NCI-H1092 treated with DMSO at 0.1 percent for 48 hours (cell line): Measurements from ENCODE around the gene OR2A14.
"Not testable (repeated sequence)": the region's sequence is repeated elsewhere in the genome, so short reads cannot be mapped to it uniquely, and the experiment has no call there.

Source experiments
- DNase-seq: peaks from one replicate; lab custom pipeline; 2025; lab: John Stamatoyannopoulos, UW

The OR2A14 gene

GRCh38 chr7:144122876-144123275, at the start of gene OR2A14:
TSS of gene OR2A14 (plus strand) at chr7:144123176. CDS start at chr7:144129113, 5,937 bp downstream.
- no peak for DNase-seq

DNA sequence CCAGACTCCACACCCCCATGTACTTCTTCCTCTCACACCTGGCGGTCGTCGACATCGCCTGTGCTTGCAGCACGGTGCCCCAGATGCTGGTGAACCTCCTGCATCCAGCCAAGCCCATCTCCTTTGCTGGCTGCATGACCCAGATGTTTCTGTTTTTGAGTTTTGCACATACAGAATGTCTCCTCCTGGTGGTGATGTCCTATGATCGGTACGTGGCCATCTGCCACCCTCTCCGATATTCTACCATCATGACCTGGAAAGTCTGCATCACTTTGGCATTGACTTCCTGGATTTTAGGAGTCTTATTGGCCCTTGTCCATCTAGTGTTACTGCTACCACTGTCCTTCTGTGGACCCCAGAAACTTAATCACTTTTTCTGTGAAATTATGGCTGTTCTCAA, 48.6 kb upstream of the OR2A14 start:
- DNase-seq = no peak

GRCh38 chr7:144085978-144086377, 37.0 kb upstream of the OR2A14 start, which contains the start of gene OR2A12:
TSS of gene OR2A12 (plus strand) at chr7:144086278. CDS start at chr7:144095108, 8,830 bp downstream.
- DNase-seq = no peak

GRCh38 chr7:144086730-144087129, 36.2 kb upstream of the OR2A14 start:
- DNase-seq = no peak

DNA sequence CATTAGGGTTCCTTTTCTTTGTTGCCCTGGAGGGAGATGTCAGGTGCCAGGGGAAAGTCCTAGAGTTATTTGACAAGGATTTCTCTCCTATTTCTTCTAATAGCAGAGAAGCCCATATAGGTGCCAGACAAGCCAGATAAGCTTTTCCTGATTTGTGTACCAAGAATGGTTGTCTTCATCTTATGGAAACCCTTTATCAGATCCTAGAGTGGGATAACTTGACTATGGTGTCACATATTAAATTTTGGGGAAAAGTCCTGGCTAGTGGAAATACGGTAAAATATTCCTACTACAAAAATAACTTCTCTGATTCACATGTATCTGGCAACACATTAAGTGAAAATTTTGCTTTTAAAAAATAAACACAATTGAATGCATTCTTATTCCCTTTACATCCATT, 35.7 kb upstream of the OR2A14 start:
- DNase-seq = no peak

- DNase-seq = no peak
These were observed 32.3 kb upstream of the OR2A14 start for GRCh38 chr7:144090667-144091066.

DNA sequence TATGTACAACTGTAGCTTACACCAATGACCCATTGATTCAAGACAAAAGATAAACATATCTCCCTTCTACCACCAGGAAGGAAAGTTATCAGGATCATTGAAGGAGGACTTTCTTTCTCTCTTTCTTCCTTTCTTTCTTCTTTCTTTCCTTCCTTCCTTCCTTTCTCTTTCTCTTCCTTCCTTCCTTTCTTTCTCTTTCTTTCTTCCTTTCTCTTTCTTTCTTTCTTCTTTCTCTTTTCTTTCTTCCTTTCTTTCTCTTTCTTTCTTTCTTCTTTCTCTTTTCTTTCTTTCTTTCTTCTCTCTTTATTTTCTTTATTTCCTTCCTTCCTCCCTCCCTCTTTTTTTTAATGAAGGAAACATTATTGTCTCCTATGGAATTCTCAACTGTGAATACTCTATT, 24.2 kb upstream of the OR2A14 start:
- DNase-seq = no peak

- no peak for DNase-seq
These were observed 22.4 kb upstream of the OR2A14 start for GRCh38 chr7:144100607-144101006.

GRCh38 chr7:144102041-144102440, 20.9 kb upstream of the OR2A14 start:
- DNase-seq = no peak

- DNase-seq = no peak
These were observed 17.8 kb upstream of the OR2A14 start for GRCh38 chr7:144105211-144105610.

DNA sequence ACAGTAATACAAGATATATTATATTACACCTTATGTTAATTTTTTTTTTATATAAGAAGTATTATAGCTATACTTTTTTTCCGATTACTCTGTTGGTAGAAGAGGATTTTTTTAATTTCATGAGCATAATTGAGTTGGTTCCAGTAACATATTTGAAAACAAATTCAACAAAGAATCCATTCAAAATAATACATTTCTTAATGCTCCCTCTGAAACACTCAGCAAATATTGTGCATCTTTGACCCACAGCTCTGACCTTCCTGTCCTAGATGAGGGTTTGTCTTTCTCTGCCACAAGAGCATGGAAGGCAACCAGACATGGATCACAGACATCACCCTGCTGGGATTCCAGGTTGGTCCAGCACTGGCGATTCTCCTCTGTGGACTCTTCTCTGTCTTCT, 13.7 kb upstream of the OR2A14 start, which contains the start of gene OR2A2:
Gene OR2A2, plus strand, starts transcription at position 301 of the 400 bp plus-strand sequence. Its CDS starts 0 bp downstream, at position 301.
- DNase-seq = no peak

- DNase-seq = no peak
These were observed 12.7 kb upstream of the OR2A14 start for GRCh38 chr7:144110272-144110671.

DNA sequence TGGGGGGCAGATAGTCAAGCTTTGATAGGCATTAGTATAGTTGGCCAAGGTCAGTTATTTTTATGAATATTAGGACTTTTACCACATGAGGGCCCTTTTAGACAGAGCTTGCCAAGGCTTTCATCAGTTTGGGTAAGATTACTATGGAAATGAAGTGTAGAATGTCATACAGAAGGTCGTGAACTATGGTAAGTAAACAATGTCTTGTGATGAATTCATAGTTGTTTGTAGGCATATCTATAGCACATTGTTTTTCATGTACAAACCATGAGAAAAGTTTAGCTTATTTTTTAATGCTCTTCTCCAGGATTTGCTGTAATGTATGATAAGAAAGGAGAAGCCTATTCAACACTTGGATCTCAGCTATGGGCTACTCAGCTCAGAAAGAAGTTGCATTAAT, 9.3 kb upstream of the OR2A14 start:
- DNase-seq = no peak

DNA sequence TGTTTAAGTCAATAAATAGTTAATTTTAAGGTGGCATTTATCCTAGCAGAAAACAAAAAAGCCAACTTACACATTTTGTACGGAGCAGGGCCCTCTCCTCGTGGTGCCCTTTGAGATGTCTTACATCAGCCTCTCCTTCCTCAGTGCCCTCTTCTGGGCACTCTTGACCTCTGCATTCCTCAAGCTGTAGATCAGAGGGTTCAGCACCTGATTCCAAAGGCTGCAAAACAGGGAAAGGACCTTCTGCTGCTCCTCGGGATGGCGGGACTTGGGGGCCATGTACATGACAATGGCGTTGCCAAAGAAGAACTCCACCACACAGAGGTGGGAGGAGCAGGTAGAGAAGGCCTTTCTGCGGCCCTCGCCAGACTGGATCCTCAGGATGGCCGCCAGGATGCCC, 4.6 kb upstream of the OR2A14 start:
- no peak for DNase-seq

DNA sequence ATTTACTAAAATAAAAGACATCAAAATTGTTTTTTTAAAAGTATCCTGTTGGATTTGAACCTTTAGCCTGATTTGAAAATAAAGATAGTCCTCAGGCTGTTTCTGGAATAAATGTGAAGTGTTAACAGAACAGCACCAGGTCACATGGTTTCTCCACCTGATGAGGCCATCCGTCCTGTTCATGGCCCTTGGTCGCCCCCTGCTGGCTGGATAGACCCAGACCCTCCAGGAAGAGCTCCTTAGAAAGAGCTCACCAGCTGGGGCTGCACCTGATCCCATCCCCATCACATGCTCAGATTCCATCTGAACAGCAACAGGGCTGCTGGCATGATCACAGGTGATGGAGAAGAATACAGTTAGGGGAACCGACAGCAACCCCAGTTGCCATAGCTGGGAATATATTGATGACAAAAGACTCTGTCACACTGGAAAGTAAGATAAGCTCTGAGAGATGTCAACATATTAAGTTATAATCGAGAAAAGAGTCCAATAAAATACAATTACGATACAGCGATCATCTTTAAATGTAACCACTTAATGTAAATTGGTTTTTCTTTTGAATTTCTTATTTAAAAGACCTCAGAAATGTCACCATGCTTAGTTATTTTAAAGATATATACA, 4.8 kb downstream of the OR2A14 start:
- peak; percentile 83 for DNase-seq

DNA sequence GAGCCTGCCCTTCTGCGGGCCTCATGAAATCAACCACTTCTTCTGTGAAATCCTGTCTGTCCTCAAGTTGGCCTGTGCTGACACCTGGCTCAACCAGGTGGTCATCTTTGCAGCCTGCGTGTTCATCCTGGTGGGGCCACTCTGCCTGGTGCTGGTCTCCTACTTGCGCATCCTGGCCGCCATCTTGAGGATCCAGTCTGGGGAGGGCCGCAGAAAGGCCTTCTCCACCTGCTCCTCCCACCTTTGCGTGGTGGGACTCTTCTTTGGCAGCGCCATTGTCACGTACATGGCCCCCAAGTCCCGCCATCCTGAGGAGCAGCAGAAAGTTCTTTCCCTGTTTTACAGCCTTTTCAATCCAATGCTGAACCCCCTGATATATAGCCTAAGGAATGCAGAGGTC, 6.6 kb downstream of the OR2A14 start:
- DNase-seq = not testable (repeated sequence)

GRCh38 chr7:144130730-144131129, 7.8 kb downstream of the OR2A14 start:
- no peak for DNase-seq

DNA sequence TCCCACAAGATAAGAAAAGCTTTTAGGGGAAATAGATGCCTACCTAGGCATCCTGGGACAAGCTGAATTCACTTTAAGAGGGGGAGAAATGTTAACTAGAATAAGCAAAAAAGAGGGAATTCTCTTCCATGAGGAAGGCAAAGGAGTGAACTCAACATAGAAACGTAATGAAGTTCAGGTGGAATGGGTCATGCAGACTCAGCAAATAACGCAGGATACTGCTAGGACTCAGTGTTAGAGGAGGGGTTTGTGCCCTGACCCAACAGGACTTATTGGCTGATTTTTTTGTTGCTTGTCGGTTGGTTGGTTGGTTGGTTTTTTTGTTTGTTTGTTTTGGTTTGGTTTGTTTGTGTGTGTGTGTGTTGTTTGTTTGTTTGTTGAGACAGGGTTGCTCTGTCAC, 9.3 kb downstream of the OR2A14 start:
- DNase-seq = no peak

GRCh38 chr7:144133307-144133706, 10.3 kb downstream of the OR2A14 start:
- DNase-seq = no peak

GRCh38 chr7:144134116-144134515, 11.1 kb downstream of the OR2A14 start:
- DNase-seq = no peak

GRCh38 chr7:144137501-144137900, 14.5 kb downstream of the OR2A14 start:
- DNase-seq = no peak

DNA sequence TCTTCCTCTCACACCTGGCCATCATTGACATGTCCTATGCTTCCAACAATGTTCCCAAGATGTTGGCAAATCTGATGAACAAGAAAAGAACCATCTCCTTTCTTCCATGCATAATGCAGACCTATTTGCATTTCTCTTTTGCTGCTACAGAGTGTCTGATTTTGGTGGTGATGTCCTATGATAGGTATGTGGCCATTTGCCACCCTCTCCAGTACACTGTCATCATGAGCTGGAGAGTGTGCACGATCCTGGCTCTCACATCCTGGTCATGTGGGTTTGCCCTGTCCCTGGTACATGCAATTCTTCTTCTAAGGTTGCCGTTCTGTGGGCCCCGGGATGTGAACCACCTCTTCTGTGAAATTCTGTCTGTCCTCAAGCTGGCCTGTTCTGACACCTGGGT, 19.2 kb downstream of the OR2A14 start:
- no peak for DNase-seq

GRCh38 chr7:144144426-144144825, 21.4 kb downstream of the OR2A14 start:
- no peak for DNase-seq

DNA sequence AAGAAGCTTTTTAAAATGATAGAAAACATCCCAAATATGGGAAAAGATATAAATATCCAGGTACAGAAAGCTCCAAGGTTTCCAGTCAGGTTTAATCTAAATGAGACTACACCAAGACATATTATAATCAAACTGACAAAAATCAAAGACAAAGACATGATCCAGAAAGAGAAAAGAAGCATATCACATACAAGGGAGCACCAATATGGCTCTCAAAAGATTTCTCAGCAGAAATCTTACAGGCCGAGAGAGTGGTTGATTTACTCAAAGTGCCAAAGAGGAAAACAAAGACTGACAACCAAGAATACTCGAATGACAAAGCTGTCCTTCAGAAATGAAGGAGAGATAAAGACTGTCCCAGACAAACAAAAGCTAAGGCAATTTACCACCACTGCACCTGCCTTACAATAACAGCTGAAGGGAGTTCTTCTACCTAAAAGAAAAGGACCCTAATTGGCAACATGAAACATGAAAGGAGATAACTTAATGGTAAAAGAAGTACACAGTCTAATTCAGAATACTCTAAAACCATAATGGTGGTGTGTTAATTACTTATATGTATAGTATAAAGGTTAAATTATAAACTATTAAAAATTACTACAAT, 25.4 kb downstream of the OR2A14 start:
- no peak for DNase-seq
